ENCODE data around the gene CHST8. TPM values are rescaled to one million over a fixed set of nuclear protein-coding genes. Genes with fewer than 3 reads are reported as not detected.

Gene CHST8
- total RNA-seq, 2 experiments from 2014 or later, result not detected

- H3K4me1 Mint-ChIP-seq, result no peaks in the 10 kb centered on the region
- no peak overlapping the region for H3K4me3 Mint-ChIP-seq
- no peak for ATAC-seq (ENCODE audit: low read depth)
- no peak for DNase-seq
- no peaks in the 10 kb centered on the region for H3K36me3 Mint-ChIP-seq
- no peak overlapping the region for H3K27ac Mint-ChIP-seq
- H3K9me3 Mint-ChIP-seq, result peaks cover 6% of the 10 kb centered on the region
- POLR2A ChIA-PET, result no interaction called here
- peaks cover 3% of the 10 kb centered on the region for H3K27me3 Mint-ChIP-seq
These were observed 109.3 kb downstream of the CHST8 start for GRCh38 chr19:33730858-33731607.

GRCh38 chr19:33731881-33732280, 110.1 kb downstream of the CHST8 start:
- DNase-seq, result no peak
- H3K4me3 Mint-ChIP-seq, result no peak overlapping the region
- H3K4me1 Mint-ChIP-seq, result no peaks in the 10 kb centered on the region
- ATAC-seq (ENCODE audit: low read depth), result no peak
- no peaks in the 10 kb centered on the region for H3K36me3 Mint-ChIP-seq
- POLR2A ChIA-PET, result no interaction called here
- H3K27ac Mint-ChIP-seq, result no peak overlapping the region
- H3K27me3 Mint-ChIP-seq, result peaks cover 3% of the 10 kb centered on the region
- peaks cover 6% of the 10 kb centered on the region for H3K9me3 Mint-ChIP-seq

GRCh38 chr19:33734913-33735312, 113.2 kb downstream of the CHST8 start:
- peaks cover 6% of the 10 kb centered on the region for H3K9me3 Mint-ChIP-seq
- H3K4me3 Mint-ChIP-seq, result no peak overlapping the region
- no peak for ATAC-seq (ENCODE audit: low read depth)
- H3K4me1 Mint-ChIP-seq, result no peaks in the 10 kb centered on the region
- POLR2A ChIA-PET, result no interaction called here
- H3K27ac Mint-ChIP-seq, result no peak overlapping the region
- H3K27me3 Mint-ChIP-seq, result peaks cover 3% of the 10 kb centered on the region
- H3K36me3 Mint-ChIP-seq, result no peaks in the 10 kb centered on the region
- DNase-seq, result no peak

- peaks cover 3% of the 10 kb centered on the region for H3K9me3 Mint-ChIP-seq
- POLR2A ChIA-PET, result no interaction called here
- ATAC-seq (ENCODE audit: low read depth) (no peak), DNase-seq (no peak)
- peaks cover 3% of the 10 kb centered on the region for H3K27me3 Mint-ChIP-seq
- H3K4me1 Mint-ChIP-seq, result no peaks in the 10 kb centered on the region
- no peak overlapping the region for H3K4me3 Mint-ChIP-seq
- H3K27ac Mint-ChIP-seq, result no peak overlapping the region
- no peaks in the 10 kb centered on the region for H3K36me3 Mint-ChIP-seq
These were observed 114.4 kb downstream of the CHST8 start for GRCh38 chr19:33736158-33736557.

GRCh38 chr19:33736787-33737186, 115.0 kb downstream of the CHST8 start:
- Mint-ChIP-seq H3K27ac (no peak overlapping the region), H3K4me1 (no peaks in the 10 kb centered on the region), H3K9me3 (peaks cover 3% of the 10 kb centered on the region), H3K4me3 (no peak overlapping the region), H3K36me3 (no peaks in the 10 kb centered on the region), H3K27me3 (peaks cover 3% of the 10 kb centered on the region)
- DNase-seq (no peak), ATAC-seq (ENCODE audit: low read depth) (no peak)
- POLR2A ChIA-PET, result no interaction called here

GRCh38 chr19:33737681-33738371, 116.1 kb downstream of the CHST8 start:
- Mint-ChIP-seq H3K4me1 (no peaks in the 10 kb centered on the region), H3K9me3 (no peaks in the 10 kb centered on the region), H3K4me3 (no peak overlapping the region), H3K36me3 (no peaks in the 10 kb centered on the region), H3K27ac (no peak overlapping the region), H3K27me3 (peaks cover 3% of the 10 kb centered on the region)
- no peak for DNase-seq
- ATAC-seq (ENCODE audit: low read depth), result no peak
- POLR2A ChIA-PET, result no interaction called here

GRCh38 chr19:33740811-33741396, 119.2 kb downstream of the CHST8 start:
- Mint-ChIP-seq H3K4me3 (no peak overlapping the region), H3K9me3 (no peaks in the 10 kb centered on the region), H3K4me1 (no peaks in the 10 kb centered on the region), H3K27ac (no peak overlapping the region), H3K27me3 (peaks cover under 1% of the 10 kb centered on the region), H3K36me3 (no peaks in the 10 kb centered on the region)
- POLR2A ChIA-PET, result no interaction called here
- DNase-seq, result peak; percentile 40
- no peak for ATAC-seq (ENCODE audit: low read depth)

- no peaks in the 10 kb centered on the region for H3K9me3 Mint-ChIP-seq
- ATAC-seq (ENCODE audit: low read depth), result no peak
- POLR2A ChIA-PET, result no interaction called here
These were observed 123.5 kb downstream of the CHST8 start for GRCh38 chr19:33745297-33745696.

GRCh38 chr19:33746159-33746558, 124.4 kb downstream of the CHST8 start:
- H3K27ac Mint-ChIP-seq, result no peak overlapping the region
- no peaks in the 10 kb centered on the region for H3K4me1 Mint-ChIP-seq
- H3K27me3 Mint-ChIP-seq, result no peaks in the 10 kb centered on the region
- no peaks in the 10 kb centered on the region for H3K36me3 Mint-ChIP-seq
- DNase-seq (no peak), ATAC-seq (ENCODE audit: low read depth) (no peak)
- no peaks in the 10 kb centered on the region for H3K9me3 Mint-ChIP-seq
- H3K4me3 Mint-ChIP-seq, result no peak overlapping the region
- POLR2A ChIA-PET, result interaction anchor here (0.7 kb wide), 1 partner anchor 131 kb away, joined by 6 read pairs; no protein-coding TSS in a partner anchor

More at GRCh38 chr19:33745297-33745696, 123.5 kb downstream of the CHST8 start:
- no peaks in the 10 kb centered on the region for H3K4me1 Mint-ChIP-seq
- H3K4me3 Mint-ChIP-seq, result no peak overlapping the region
- H3K36me3 Mint-ChIP-seq, result no peaks in the 10 kb centered on the region
- H3K27me3 Mint-ChIP-seq, result no peaks in the 10 kb centered on the region
- no peak overlapping the region for H3K27ac Mint-ChIP-seq
- DNase-seq, result no peak

GRCh38 chr19:33747273-33747672, 125.5 kb downstream of the CHST8 start:
- Mint-ChIP-seq H3K4me1 (no peaks in the 10 kb centered on the region), H3K27ac (no peak overlapping the region), H3K36me3 (no peaks in the 10 kb centered on the region), H3K27me3 (no peaks in the 10 kb centered on the region), H3K9me3 (no peaks in the 10 kb centered on the region), H3K4me3 (no peak overlapping the region)
- POLR2A ChIA-PET, result no interaction called here
- no peak for DNase-seq
- no peak for ATAC-seq (ENCODE audit: low read depth)

- Mint-ChIP-seq H3K9me3 (no peaks in the 10 kb centered on the region), H3K36me3 (no peaks in the 10 kb centered on the region), H3K27me3 (no peaks in the 10 kb centered on the region), H3K27ac (no peak overlapping the region), H3K4me1 (no peaks in the 10 kb centered on the region), H3K4me3 (no peak overlapping the region)
- ATAC-seq (ENCODE audit: low read depth) (no peak), DNase-seq (no peak)
- POLR2A ChIA-PET, result no interaction called here
These were observed 126.5 kb downstream of the CHST8 start for GRCh38 chr19:33748231-33748630.

GRCh38 chr19:33749016-33749415, 127.3 kb downstream of the CHST8 start:
- H3K27ac Mint-ChIP-seq, result no peak overlapping the region
- DNase-seq, result no peak
- no peak overlapping the region for H3K4me3 Mint-ChIP-seq
- no peaks in the 10 kb centered on the region for H3K27me3 Mint-ChIP-seq
- POLR2A ChIA-PET, result no interaction called here
- H3K36me3 Mint-ChIP-seq, result no peaks in the 10 kb centered on the region
- H3K4me1 Mint-ChIP-seq, result no peaks in the 10 kb centered on the region
- ATAC-seq (ENCODE audit: low read depth), result no peak
- H3K9me3 Mint-ChIP-seq, result no peaks in the 10 kb centered on the region

GRCh38 chr19:33749619-33750175, 127.9 kb downstream of the CHST8 start:
- no peak overlapping the region for H3K27ac Mint-ChIP-seq
- POLR2A ChIA-PET, result no interaction called here
- H3K27me3 Mint-ChIP-seq, result no peaks in the 10 kb centered on the region
- H3K9me3 Mint-ChIP-seq, result no peaks in the 10 kb centered on the region
- ATAC-seq (ENCODE audit: low read depth) (no peak), DNase-seq (no peak)
- H3K4me3 Mint-ChIP-seq, result no peak overlapping the region
- H3K36me3 Mint-ChIP-seq, result no peaks in the 10 kb centered on the region
- H3K4me1 Mint-ChIP-seq, result no peaks in the 10 kb centered on the region
